SU-DHL-6 (cell line): ENCODE data around the gene EXOC3L1.

Experiments used
- CTCF ChIP-seq: fragments of 200-600 bp; sonication (generic); IDR thresholded peaks from one replicate; pipeline ENCODE4 v1.5.1; 2017; ENCODE audit warnings: antibody characterized with exemption, mild to moderate bottlenecking, low read length, moderate library complexity; ENCODE audit not compliant: insufficient read depth, poor library complexity, severe bottlenecking
- EZH2phosphoT487 ChIP-seq: fragments of 200-600 bp; sonication (generic), shearing (Covaris generic); conservative IDR thresholded peaks from 2 replicates; pipeline ENCODE4 v1.6.1; 2018; ENCODE audit warnings: mild to moderate bottlenecking, antibody characterized with exemption, low read length, moderate library complexity, mixed read lengths

- no peak for TF ChIP-seq CTCF
- TF ChIP-seq EZH2phosphoT487: no peak
Measured at GRCh38 chr16:67238278-67238575, 48.3 kb upstream of the EXOC3L1 start.
